HG02981 (cell line): ENCODE results near the gene TKT.
A peak's percentile ranks its signal among the peaks of the same experiment; 100 is the strongest.

ENCODE experiments used
- ATAC-seq: cut with Tn5 transposase; IDR thresholded peaks from one replicate; pipeline ENCODE4 v1.9.1; 2021; ENCODE audit warnings: mild to moderate bottlenecking, moderate library complexity; ENCODE audit not compliant: unreplicated experiment

The TKT gene

GRCh38 chr3:53226142-53226840 is 29.5 kb downstream of the TKT start:
- no peak for ATAC-seq

- no peak for ATAC-seq
Measured at GRCh38 chr3:53225651-53226050, 30.2 kb downstream of the TKT start.

- ATAC-seq = no peak
Measured at GRCh38 chr3:53225181-53225580, 30.6 kb downstream of the TKT start.

- ATAC-seq = no peak
Measured at GRCh38 chr3:53224536-53224935, 31.3 kb downstream of the TKT start.

- no peak for ATAC-seq
Measured at GRCh38 chr3:53224026-53224425, 31.8 kb downstream of the TKT start.

GRCh38 chr3:53223541-53223966 is 32.3 kb downstream of the TKT start:
- no peak for ATAC-seq

- ATAC-seq = no peak
Measured at GRCh38 chr3:53223025-53223424, 32.8 kb downstream of the TKT start.

GRCh38 chr3:53222183-53222901 is 33.5 kb downstream of the TKT start:
- no peak for ATAC-seq

- ATAC-seq = no peak
Measured at GRCh38 chr3:53221827-53222182, 34.0 kb downstream of the TKT start.

GRCh38 chr3:53221345-53221744 is 34.5 kb downstream of the TKT start:
- ATAC-seq = no peak

GRCh38 chr3:53219895-53220483 is 35.8 kb downstream of the TKT start:
- peak; percentile 84 for ATAC-seq

- ATAC-seq = peak; percentile 51
Measured at GRCh38 chr3:53218131-53218530, 37.7 kb downstream of the TKT start.

GRCh38 chr3:53217175-53217574 is 38.6 kb downstream of the TKT start:
- ATAC-seq = no peak

GRCh38 chr3:53216723-53217122 is 39.1 kb downstream of the TKT start:
- ATAC-seq = no peak

GRCh38 chr3:53215816-53216215 is 40.0 kb downstream of the TKT start:
- no peak for ATAC-seq

GRCh38 chr3:53213276-53213675 is 42.5 kb downstream of the TKT start:
- ATAC-seq = no peak

- no peak for ATAC-seq
Measured at GRCh38 chr3:53211706-53212702, 43.8 kb downstream of the TKT start.

GRCh38 chr3:53202331-53203015 is 53.3 kb downstream of the TKT start:
- no peak for ATAC-seq

- ATAC-seq = no peak
Measured at GRCh38 chr3:53200501-53201498, 55.0 kb downstream of the TKT start.
